Immature natural killer cell (primary cell): Measurements from ENCODE around the gene OR6C2. TPM values are rescaled to one million over a fixed set of nuclear protein-coding genes. Genes with fewer than 3 reads are reported as not detected.
"Not testable (repeated sequence)": the region's sequence is repeated elsewhere in the genome, so short reads cannot be mapped to it uniquely, and the experiment has no call there.

Experiments used
- DNase-seq, 3 donors: peaks; one replicate each; pipeline ENCODE4 v3.0.0; 2022; ENCODE audit warnings: mixed read lengths in 1 of 3
- H3K27ac Mint-ChIP-seq, 6 donors: one replicate each; pipeline ENCODE4 v1.8.0; 2020; ENCODE audit warnings: mixed read lengths in 6 of 6, mild to moderate bottlenecking in 5 of 6, inconsistent platforms in 4 of 6, moderate library complexity in 3 of 6
- H3K27me3 Mint-ChIP-seq, 3 donors: one replicate each; pipeline ENCODE4 v1.8.0; 2020 to 2021; ENCODE audit warnings: low read depth in 3 of 3, mild to moderate bottlenecking in 3 of 3, mixed read lengths in 3 of 3, moderate library complexity in 3 of 3, inconsistent platforms in 1 of 3
- H3K36me3 Mint-ChIP-seq, 3 donors: one replicate each; pipeline ENCODE4 v1.8.0; 2020; ENCODE audit warnings: mixed read lengths in 3 of 3, inconsistent platforms in 2 of 3, mild to moderate bottlenecking in 2 of 3
- H3K4me1 Mint-ChIP-seq, 2 donors: one replicate each; pipeline ENCODE4 v1.8.0; 2020; ENCODE audit warnings: inconsistent platforms in 2 of 2, mild to moderate bottlenecking in 2 of 2, mixed read lengths in 2 of 2, moderate library complexity in 1 of 2
- H3K4me3 Mint-ChIP-seq, 5 donors: one replicate each; pipeline ENCODE4 v1.8.0; 2020; ENCODE audit warnings: mild to moderate bottlenecking in 5 of 5, mixed read lengths in 5 of 5, inconsistent platforms in 3 of 5, moderate library complexity in 3 of 5
- H3K9me3 Mint-ChIP-seq, 6 donors: one replicate each; pipeline ENCODE4 v1.8.0; 2020; ENCODE audit warnings: mild to moderate bottlenecking in 6 of 6, mixed read lengths in 6 of 6, inconsistent platforms in 4 of 6, moderate library complexity in 3 of 6
- polyA plus RNA-seq, 3 donors: library from polyadenylated mRNA; unstranded; fragments of 300-500 nt; fragmentation: Illumina TruSeq; gene quantifications; one replicate each; pipeline ENCODE4 v1.2.3, GENCODE V29; 2021

OR6C2 gene
- polyA plus RNA-seq, 3 donors from 2014 or later: not detected

GRCh38 chr12:55441233-55441632 lies 2.6 kb upstream of the OR6C2 start:
- H3K27me3 Mint-ChIP-seq, H3K4me3 Mint-ChIP-seq, H3K4me1 Mint-ChIP-seq, H3K36me3 Mint-ChIP-seq, H3K27ac Mint-ChIP-seq, DNase-seq: not testable (repeated sequence)
- H3K9me3 Mint-ChIP-seq: peaks cover 6 to 35% (median 20%) of the 10 kb centered on the region in 6 donors

- H3K4me1 Mint-ChIP-seq: no peaks in the 10 kb centered on the region
- H3K9me3 Mint-ChIP-seq: peaks cover 6 to 23% (median 14%) of the 10 kb centered on the region in 6 donors
- H3K36me3 Mint-ChIP-seq: peaks cover 0 to 3% (median 0%) of the 10 kb centered on the region in 3 donors
- H3K27me3 Mint-ChIP-seq: peaks cover 0 to 12% (median 4%) of the 10 kb centered on the region in 3 donors
- DNase-seq: no peak
- H3K27ac Mint-ChIP-seq: no peak overlapping the region
- no peak overlapping the region for H3K4me3 Mint-ChIP-seq
These were observed 1.5 kb downstream of the OR6C2 start for GRCh38 chr12:55445357-55445756.

DNA sequence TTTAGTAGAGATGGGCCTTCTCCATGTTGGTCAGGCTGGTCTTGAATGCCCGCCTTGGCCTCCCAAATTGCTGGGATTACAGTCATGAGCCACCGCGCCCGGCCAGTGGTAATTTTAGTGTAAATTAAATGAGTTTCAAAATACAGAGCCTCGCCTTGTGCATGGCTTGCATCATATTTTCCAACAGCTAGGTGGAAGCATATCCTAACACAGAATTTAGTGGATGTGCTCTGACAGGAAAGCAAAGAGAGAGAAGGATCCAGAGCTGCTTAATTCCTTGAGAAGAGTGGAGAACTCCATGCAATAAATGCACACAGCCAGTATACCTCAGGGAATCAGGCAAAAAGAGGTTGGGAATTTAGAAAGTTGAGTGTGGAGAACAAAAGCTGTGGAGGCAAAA lies 2.5 kb downstream of the OR6C2 start:
- Mint-ChIP-seq H3K9me3 (peaks cover 0 to 13% (median 9%) of the 10 kb centered on the region in 6 donors), H3K4me3 (no peak overlapping the region), H3K27ac (no peak overlapping the region), H3K36me3 (no peaks in the 10 kb centered on the region), H3K27me3 (peaks cover 0 to 12% (median 2%) of the 10 kb centered on the region in 3 donors), H3K4me1 (no peaks in the 10 kb centered on the region)
- DNase-seq: no peak

DNA sequence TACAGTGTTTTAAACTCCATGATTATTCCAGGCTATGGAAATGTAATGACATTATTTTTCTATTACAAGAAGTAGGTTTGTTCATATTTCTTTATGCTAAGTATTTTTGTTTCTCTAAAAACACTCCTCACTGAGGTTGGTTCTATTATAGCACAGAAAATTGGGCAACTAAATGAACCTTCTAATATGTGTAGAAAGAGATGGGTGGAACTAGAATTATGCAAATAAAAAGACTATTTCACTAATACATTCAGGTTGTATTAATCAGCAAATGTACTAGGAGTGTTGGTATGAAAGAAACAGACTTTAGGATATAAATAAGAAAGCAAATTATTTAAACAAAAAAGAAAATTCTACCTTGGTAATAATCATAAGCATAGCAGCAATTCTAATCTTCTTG lies 4.9 kb downstream of the OR6C2 start:
- H3K4me3 Mint-ChIP-seq: no peak overlapping the region
- no peaks in the 10 kb centered on the region for H3K4me1 Mint-ChIP-seq
- no peaks in the 10 kb centered on the region for H3K36me3 Mint-ChIP-seq
- H3K9me3 Mint-ChIP-seq: no peaks in the 10 kb centered on the region
- H3K27ac Mint-ChIP-seq: no peak overlapping the region
- DNase-seq: no peak
- peaks cover 0 to 9% (median 2%) of the 10 kb centered on the region in 3 donors for H3K27me3 Mint-ChIP-seq

DNA sequence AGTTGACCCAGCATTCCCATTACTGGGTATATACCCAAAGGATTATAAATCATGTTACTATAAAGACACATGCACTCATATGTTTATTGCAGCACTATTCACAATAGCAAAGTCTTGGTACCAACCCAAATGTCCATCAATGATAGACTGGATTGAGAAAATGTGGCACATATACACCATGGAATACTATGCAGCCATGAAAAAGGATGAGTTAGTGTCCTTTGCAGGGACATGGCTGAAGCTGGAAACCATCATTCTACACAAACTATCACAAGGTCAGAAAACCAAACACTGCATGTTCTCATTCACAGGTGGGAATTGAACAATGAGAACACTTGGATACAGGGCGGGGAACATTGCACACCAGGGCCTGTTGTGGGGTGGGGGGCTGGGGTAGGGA lies 21.1 kb downstream of the OR6C2 start:
- H3K4me3 Mint-ChIP-seq, H3K27ac Mint-ChIP-seq, H3K4me1 Mint-ChIP-seq, H3K36me3 Mint-ChIP-seq, H3K9me3 Mint-ChIP-seq, DNase-seq: not testable (repeated sequence)
- H3K27me3 Mint-ChIP-seq: peaks cover 0 to 15% (median 6%) of the 10 kb centered on the region in 3 donors

DNA sequence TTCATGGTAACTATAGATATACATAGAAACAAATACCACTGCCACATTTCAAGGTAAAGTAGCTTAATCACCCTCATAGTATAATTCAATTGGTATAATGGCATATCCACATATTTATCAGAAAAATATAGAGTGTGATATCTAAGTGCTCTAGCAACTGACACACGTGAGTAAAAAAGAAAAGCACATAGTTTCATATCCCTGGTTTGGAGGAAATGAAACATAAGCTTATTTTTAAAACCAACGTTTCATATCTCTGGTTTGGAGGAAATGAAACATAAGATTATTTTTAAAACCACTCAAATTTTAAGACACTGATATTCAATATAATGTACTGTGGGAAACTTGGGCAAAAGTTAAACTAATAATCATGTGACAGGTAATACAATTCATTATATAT lies 24.0 kb downstream of the OR6C2 start:
- Mint-ChIP-seq H3K4me3 (no peak overlapping the region), H3K36me3 (no peaks in the 10 kb centered on the region), H3K9me3 (peaks cover 0 to 2% (median 0%) of the 10 kb centered on the region in 6 donors), H3K4me1 (no peaks in the 10 kb centered on the region), H3K27ac (no peak overlapping the region), H3K27me3 (peaks cover 0 to 11% (median 4%) of the 10 kb centered on the region in 3 donors)
- no peak for DNase-seq

DNA sequence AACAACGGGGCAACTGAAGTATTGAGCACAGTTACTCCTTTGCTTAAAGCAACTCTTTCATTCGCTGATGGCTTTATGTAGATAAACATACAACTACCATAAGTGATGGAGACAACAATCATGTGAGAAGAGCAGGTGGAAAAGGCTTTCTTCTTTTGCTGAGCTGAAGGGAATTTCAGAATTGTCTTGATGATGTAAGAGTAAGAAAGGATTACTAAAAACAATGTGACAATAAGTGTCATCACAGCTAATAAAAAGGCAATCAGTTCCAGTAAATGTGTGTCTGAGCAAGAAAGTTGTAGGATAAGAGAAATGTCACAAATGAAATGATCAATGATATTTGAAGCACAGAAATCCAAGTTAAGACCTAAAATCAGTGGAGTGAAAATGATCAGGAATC lies 25.4 kb downstream of the OR6C2 start:
- DNase-seq: no peak
- no peak overlapping the region for H3K4me3 Mint-ChIP-seq
- H3K27me3 Mint-ChIP-seq: peaks cover 0 to 11% (median 4%) of the 10 kb centered on the region in 3 donors
- H3K4me1 Mint-ChIP-seq: no peaks in the 10 kb centered on the region
- H3K9me3 Mint-ChIP-seq: no peaks in the 10 kb centered on the region
- no peak overlapping the region for H3K27ac Mint-ChIP-seq
- no peaks in the 10 kb centered on the region for H3K36me3 Mint-ChIP-seq

DNA sequence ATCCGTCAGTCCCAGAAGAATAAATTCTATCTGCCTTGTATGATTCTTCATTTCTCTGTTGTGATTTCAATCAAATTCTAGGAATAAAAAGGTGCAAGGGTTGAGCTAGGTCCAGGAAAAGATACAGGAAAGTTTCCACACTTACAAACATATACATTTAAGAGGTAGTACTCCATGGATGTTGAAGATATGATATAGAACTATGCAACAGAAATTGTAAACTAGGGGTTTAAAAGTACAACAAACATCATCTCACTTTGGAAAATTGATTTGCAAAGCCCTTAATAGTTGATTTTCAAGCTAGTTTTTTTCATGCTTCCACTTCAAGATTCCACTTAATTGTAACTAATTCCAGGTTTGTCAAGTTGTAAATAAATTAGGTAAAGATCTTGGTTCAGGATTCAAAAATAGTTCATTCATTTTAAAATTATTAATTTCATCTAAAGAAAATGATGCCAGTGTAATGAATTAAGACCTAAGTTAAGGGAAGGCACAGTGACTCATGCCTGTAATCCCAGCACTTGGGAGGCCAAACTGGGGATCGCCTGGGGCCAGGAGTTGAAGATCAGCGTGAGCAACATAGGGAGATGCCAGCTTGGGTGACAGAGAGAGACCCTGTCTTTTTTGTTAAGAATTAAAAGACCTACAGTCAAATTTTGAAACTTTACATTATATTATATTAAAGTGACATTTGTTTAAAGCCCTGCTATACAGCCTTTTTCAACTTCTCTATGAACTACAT lies 26.4 kb downstream of the OR6C2 start, which contains the start of gene OR6C70:
OR6C70 (minus strand) TSS at position 51 of the 742 bp plus-strand sequence; CDS start at position 51, 0 bp downstream.
- H3K27me3 Mint-ChIP-seq: peaks cover 0 to 8% (median 0%) of the 10 kb centered on the region in 3 donors
- no peaks in the 10 kb centered on the region for H3K9me3 Mint-ChIP-seq
- no peaks in the 10 kb centered on the region for H3K4me1 Mint-ChIP-seq
- no peak within 1 kb of the TSS for H3K4me3 Mint-ChIP-seq
- DNase-seq: no peak
- no peaks in the 10 kb centered on the region for H3K36me3 Mint-ChIP-seq
- H3K27ac Mint-ChIP-seq: no peak within 1 kb of the TSS

DNA sequence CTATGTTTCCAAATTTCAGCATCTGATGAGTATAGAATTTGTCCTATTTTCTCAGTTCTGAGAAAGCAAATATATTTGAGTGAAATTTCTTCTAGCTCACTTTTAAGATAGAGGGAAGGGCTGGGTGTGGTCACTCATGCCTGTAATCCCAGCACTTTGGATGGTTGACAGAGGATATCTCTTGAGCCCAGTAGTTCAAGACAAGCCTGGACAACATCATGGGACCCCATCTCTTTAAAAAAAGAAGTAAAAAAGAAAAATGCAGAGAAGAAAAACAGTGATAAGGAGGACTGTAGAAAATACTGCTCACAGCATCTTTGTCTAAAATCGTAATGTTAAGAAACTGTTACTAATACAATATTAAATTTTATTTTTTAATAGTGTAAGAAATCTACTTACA lies 28.4 kb downstream of the OR6C2 start:
- Mint-ChIP-seq H3K9me3 (no peaks in the 10 kb centered on the region), H3K27ac (no peak overlapping the region), H3K27me3 (peaks cover 0 to under 1% (median 0%) of the 10 kb centered on the region in 3 donors), H3K36me3 (no peaks in the 10 kb centered on the region), H3K4me3 (no peak overlapping the region), H3K4me1 (no peaks in the 10 kb centered on the region)
- no peak for DNase-seq

- not testable (repeated sequence) for H3K36me3 Mint-ChIP-seq, DNase-seq, H3K4me1 Mint-ChIP-seq, H3K9me3 Mint-ChIP-seq, H3K27ac Mint-ChIP-seq, H3K4me3 Mint-ChIP-seq, H3K27me3 Mint-ChIP-seq
These were observed 35.3 kb downstream of the OR6C2 start for GRCh38 chr12:55479136-55479535.

DNA sequence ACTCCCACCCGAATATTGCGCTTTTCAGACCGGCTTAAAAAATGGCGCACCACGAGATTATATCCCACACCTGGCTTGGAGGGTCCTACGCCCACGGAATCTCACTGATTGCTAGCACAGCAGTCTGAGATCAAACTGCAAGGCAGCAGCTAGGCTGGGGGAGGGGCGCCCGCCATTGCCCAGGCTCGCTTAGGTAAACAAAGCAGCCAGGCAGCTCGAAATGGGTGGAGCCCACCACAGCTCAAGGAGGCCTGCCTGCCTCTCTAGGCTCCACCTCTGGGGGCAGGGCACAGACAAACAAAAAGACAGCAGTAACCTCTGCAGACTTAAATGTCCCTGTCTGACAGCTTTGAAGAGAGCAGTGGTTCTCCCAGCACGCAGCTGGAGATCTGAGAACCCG lies 40.4 kb downstream of the OR6C2 start:
- not testable (repeated sequence) for H3K9me3 Mint-ChIP-seq, H3K27ac Mint-ChIP-seq

DNA sequence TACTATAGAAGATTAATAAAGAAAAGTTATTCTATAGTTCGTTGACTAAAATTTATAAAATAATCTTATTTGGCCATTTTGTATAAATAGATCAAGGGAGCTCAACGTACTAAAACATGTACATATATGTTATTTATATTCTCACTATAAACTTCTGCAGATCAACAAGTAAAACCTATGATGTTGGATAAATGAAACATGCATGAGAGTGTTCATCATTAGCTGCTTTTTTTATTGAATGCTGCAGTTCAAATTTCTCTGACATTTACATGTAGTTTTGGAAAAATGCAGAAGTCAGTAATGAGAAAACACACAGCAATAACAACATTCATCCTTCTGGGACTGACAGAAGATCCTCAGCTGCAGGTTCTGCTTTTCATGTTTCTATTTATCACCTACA lies 48.2 kb downstream of the OR6C2 start, which contains the start of gene OR6C68:
OR6C68 (plus strand) TSS at position 301 of the 400 bp plus-strand sequence; CDS start at position 301, 0 bp downstream.
- no peak for DNase-seq
- Mint-ChIP-seq H3K27ac (no peak within 1 kb of the TSS), H3K9me3 (no peaks in the 10 kb centered on the region), H3K27me3 (peaks cover 0 to 2% (median 0%) of the 10 kb centered on the region in 3 donors), H3K4me3 (no peak within 1 kb of the TSS), H3K36me3 (no peaks in the 10 kb centered on the region), H3K4me1 (no peaks in the 10 kb centered on the region)

More for the DNA sequence above, 40.4 kb downstream of the OR6C2 start:
- H3K4me3 Mint-ChIP-seq, H3K27me3 Mint-ChIP-seq, DNase-seq, H3K36me3 Mint-ChIP-seq, H3K4me1 Mint-ChIP-seq: not testable (repeated sequence)

GRCh38 chr12:55495490-55495889 lies 51.6 kb downstream of the OR6C2 start:
- Mint-ChIP-seq H3K4me1 (no peaks in the 10 kb centered on the region), H3K36me3 (no peaks in the 10 kb centered on the region), H3K27ac (no peak overlapping the region), H3K9me3 (no peaks in the 10 kb centered on the region), H3K27me3 (peaks cover 2 to 4% (median 2%) of the 10 kb centered on the region in 3 donors), H3K4me3 (no peak overlapping the region)
- DNase-seq: no peak

- Mint-ChIP-seq H3K27ac (no peak overlapping the region), H3K36me3 (no peaks in the 10 kb centered on the region), H3K4me3 (no peak overlapping the region), H3K4me1 (no peaks in the 10 kb centered on the region), H3K27me3 (peaks cover 0 to 4% (median 2%) of the 10 kb centered on the region in 3 donors), H3K9me3 (no peaks in the 10 kb centered on the region)
- no peak for DNase-seq
These were observed 55.4 kb downstream of the OR6C2 start for GRCh38 chr12:55499231-55499630.

GRCh38 chr12:55499810-55500252 lies 56.0 kb downstream of the OR6C2 start:
- no peak for DNase-seq
- H3K27me3 Mint-ChIP-seq: peaks cover 0 to 4% (median 2%) of the 10 kb centered on the region in 3 donors
- no peak overlapping the region for H3K4me3 Mint-ChIP-seq
- no peak overlapping the region for H3K27ac Mint-ChIP-seq
- no peaks in the 10 kb centered on the region for H3K4me1 Mint-ChIP-seq
- H3K36me3 Mint-ChIP-seq: no peaks in the 10 kb centered on the region
- no peaks in the 10 kb centered on the region for H3K9me3 Mint-ChIP-seq
